Frontal cortex (tissue), 4 donors: ENCODE measurements around the gene OS9. TPM values are rescaled to one million over a fixed set of nuclear protein-coding genes. Genes with fewer than 3 reads are reported as not detected.
A peak's percentile ranks its signal among the peaks of the same experiment; 100 is the strongest.

Experiments
- DNase-seq, 2 donors: peaks; one replicate each; pipeline ENCODE4 v3.0.0; 2012; ENCODE audit warnings: low spot score in 2 of 2
- FAIRE-seq: peaks from 2 replicates; lab custom pipeline; 2012; peaks lifted over from hg19 to GRCh38; lab: Jason Lieb, UNC
- total RNA-seq: library from RNA; depleted of rRNA; stranded (reverse); fragments of >200 nt; gene quantifications from one replicate; pipeline ENCODE4 v1.2.3, GENCODE V29; 2014
- donor health status: control.
- donor health status: control.
- donor health status: control.

Gene OS9
- total RNA-seq, 1 donor from 2014 or later: 151 TPM

GRCh38 chr12:57744777-57745484 lies 51.0 kb downstream of the OS9 start, which contains the start of gene TSPAN31:
Gene TSPAN31 (plus strand): TSS chr12:57745039. CDS start chr12:57745155, 116 bp downstream.
- FAIRE-seq (no peak), DNase-seq (peak; percentile 89 to 94)

- no peak for FAIRE-seq
- DNase-seq: no peak
Observed at GRCh38 chr12:57745485-57745881, 51.6 kb downstream of the OS9 start.

GRCh38 chr12:57746025-57746424 lies 52.1 kb downstream of the OS9 start:
- no peak for FAIRE-seq

GRCh38 chr12:57749061-57749460 lies 55.1 kb downstream of the OS9 start:
- FAIRE-seq (no peak), DNase-seq (no peak)

More at GRCh38 chr12:57746025-57746424, 52.1 kb downstream of the OS9 start:
- DNase-seq: no peak

GRCh38 chr12:57750561-57751431 lies 56.9 kb downstream of the OS9 start:
- FAIRE-seq (no peak), DNase-seq (no peak)

- DNase-seq (no peak), FAIRE-seq (no peak)
Observed at GRCh38 chr12:57751432-57751787, 57.5 kb downstream of the OS9 start.

GRCh38 chr12:57751788-57752667 lies 58.1 kb downstream of the OS9 start, which contains the start of gene CDK4:
Gene CDK4 (minus strand): TSS chr12:57752310. CDS start chr12:57751717, 593 bp downstream.
- FAIRE-seq: no peak
- peak; percentile 98 to 99 for DNase-seq

GRCh38 chr12:57752668-57753000 lies 58.7 kb downstream of the OS9 start:
- DNase-seq: no peak
- FAIRE-seq: no peak

GRCh38 chr12:57753756-57754337 lies 59.9 kb downstream of the OS9 start:
- FAIRE-seq: no peak
- no peak for DNase-seq

GRCh38 chr12:57754411-57755193 lies 60.7 kb downstream of the OS9 start, which contains the start of gene MARCHF9:
Gene MARCHF9 (plus strand): TSS chr12:57755103. CDS start chr12:57755529, 426 bp downstream.
- DNase-seq: peak; percentile 74 to 80
- FAIRE-seq: no peak

GRCh38 chr12:57755194-57755453 lies 61.2 kb downstream of the OS9 start:
- peak in 1 of 2 donors; percentile 54 for DNase-seq
- no peak for FAIRE-seq

- DNase-seq (peak in 1 of 2 donors; percentile 75), FAIRE-seq (no peak)
Observed at GRCh38 chr12:57755454-57756372, 61.8 kb downstream of the OS9 start.

GRCh38 chr12:57756406-57757341 lies 62.7 kb downstream of the OS9 start:
- no peak for FAIRE-seq

GRCh38 chr12:57757771-57758170 lies 63.8 kb downstream of the OS9 start:
- FAIRE-seq (no peak), DNase-seq (no peak)

More at GRCh38 chr12:57756406-57757341, 62.7 kb downstream of the OS9 start:
- no peak for DNase-seq

- DNase-seq: no peak
- no peak for FAIRE-seq
Observed at GRCh38 chr12:57758552-57759359, 64.8 kb downstream of the OS9 start.

GRCh38 chr12:57759360-57759980 lies 65.5 kb downstream of the OS9 start:
- FAIRE-seq: no peak
- DNase-seq: peak in 1 of 2 donors; percentile 17
